ENCODE results near the gene ZNF302.

- TF ChIP-seq POLR2A (IDR thresholded peaks at IDR 0.05; ENCODE audit: low read depth, low read length) (peak; percentile 70; the same call in 1 of the 2 replicates), POLR2AphosphoS5 (IDR thresholded peaks at IDR 0.05; ENCODE audit: low read depth, low read length) (no peak; the same call in 1 of the 2 replicates), TAF1 (IDR thresholded peaks at IDR 0.05; ENCODE audit: borderline replicate concordance, low read depth, low read length) (no peak)
These were observed 56.5 kb downstream of the ZNF302 start, which contains the start of gene ZNF181 for GRCh38 chr19:34733746-34734536.
